Smooth muscle cell (in vitro differentiated cells): ENCODE data around the gene ATG4C. TPM values are rescaled to one million over a fixed set of nuclear protein-coding genes. Genes with fewer than 3 reads are reported as not detected.

Experiments used
- DNase-seq: peaks from one replicate; lab custom pipeline; 2025; ENCODE audit not compliant: unreplicated experiment; lab: John Stamatoyannopoulos, UW
- H2AFZ ChIP-seq: fragments of 200-600 bp; sonication (generic); 2 replicates; pipeline ENCODE4 v1.6.0; 2016; ENCODE audit warnings: antibody characterized with exemption, low read depth, mild to moderate bottlenecking
- H3F3A ChIP-seq: fragments of 200-600 bp; sonication (generic); 2 replicates; pipeline ENCODE4 v1.6.0; 2017; ENCODE audit warnings: antibody characterized with exemption, low read depth
- H3K27ac ChIP-seq: fragments of 200-600 bp; sonication (generic); 2 replicates; pipeline ENCODE4 v1.5.1; 2016; ENCODE audit warnings: low read depth, mild to moderate bottlenecking
- H3K27me3 ChIP-seq: fragments of 200-600 bp; sonication (generic); 2 replicates; pipeline ENCODE4 v1.6.1; 2016; ENCODE audit warnings: low read depth, mild to moderate bottlenecking
- H3K36me3 ChIP-seq: fragments of 200-600 bp; sonication (generic); 2 replicates; pipeline ENCODE4 v1.5.1; 2016; ENCODE audit warnings: low read depth
- H3K4me1 ChIP-seq: fragments of 200-600 bp; sonication (generic); 2 replicates; pipeline ENCODE4 v1.5.1; 2016; ENCODE audit warnings: low read depth
- H3K4me2 ChIP-seq: fragments of 200-600 bp; sonication (generic); 2 replicates; pipeline ENCODE4 v1.6.0; 2016; ENCODE audit warnings: mild to moderate bottlenecking
- H3K4me3 ChIP-seq: fragments of 200-600 bp; sonication (generic); 2 replicates; pipeline ENCODE4 v1.5.1; 2016; ENCODE audit warnings: mild to moderate bottlenecking
- H3K79me2 ChIP-seq: fragments of 200-600 bp; sonication (generic); 2 replicates; pipeline ENCODE4 v1.6.0; 2016; ENCODE audit warnings: low read depth, mild to moderate bottlenecking
- H3K9ac ChIP-seq: fragments of 200-600 bp; sonication (generic); 2 replicates; pipeline ENCODE4 v1.6.0; 2016; ENCODE audit warnings: low read depth
- H3K9me3 ChIP-seq: fragments of 200-600 bp; sonication (generic); replicated peaks from 2 replicates; pipeline ENCODE4 v1.5.1; 2016; ENCODE audit warnings: low read depth
- H4K20me1 ChIP-seq: fragments of 200-600 bp; sonication (generic); 2 replicates; pipeline ENCODE4 v1.6.0; 2016; ENCODE audit warnings: low read depth
- CTCF ChIP-seq: fragments of 200-600 bp; sonication (generic); IDR thresholded peaks from 2 replicates; pipeline ENCODE4 v1.5.1; 2017; ENCODE audit warnings: borderline replicate concordance, mild to moderate bottlenecking, antibody characterized with exemption; ENCODE audit not compliant: insufficient read depth, poor library complexity, severe bottlenecking
- WGBS: methylation state at CpG from one replicate; pipeline ENCODE4 v1.1.7; 2016; ENCODE audit warnings: low lambda C conversion rate; 5-methylcytosine and 5-hydroxymethylcytosine counted together
- polyA plus RNA-seq: library from polyadenylated mRNA; unstranded; fragments of >200 nt; fragmentation: Nextera tagmentation; extraction: Ambion mirVana; gene quantifications from 2 replicates; pipeline ENCODE4 v1.2.1, GENCODE V29; 2016
- total RNA-seq: library from RNA; depleted of rRNA; stranded (reverse); fragments of >200 nt; gene quantifications from 2 replicates; pipeline ENCODE4 v1.2.3, GENCODE V29; 2014

ATG4C gene
- total and polyA plus RNA-seq, 2 experiments from 2014 or later: 11.5 to 13.5 TPM

GRCh38 chr1:62799688-62800087 lies 15.8 kb downstream of the ATG4C start:
- Histone ChIP-seq H3K27ac (no peak overlapping the region), H3K4me2 (no peak overlapping the region), H3K36me3 (no peaks in the 10 kb centered on the region), H3F3A (no peaks in the 10 kb centered on the region), H3K9ac (no peak overlapping the region), H3K4me3 (no peak overlapping the region), H3K4me1 (no peaks in the 10 kb centered on the region), H3K9me3 (no peaks in the 10 kb centered on the region), H3K27me3 (no peaks in the 10 kb centered on the region), H3K79me2 (no peaks in the 10 kb centered on the region), H2AFZ (no peak overlapping the region), H4K20me1 (peaks cover 23% of the 10 kb centered on the region)
- no peak for TF ChIP-seq CTCF
- no peak for DNase-seq
- 91% methylated on average over 2 of the region's 2 CpGs for WGBS

- Histone ChIP-seq H3K9ac (no peak overlapping the region), H3K27ac (no peak overlapping the region), H3K79me2 (no peaks in the 10 kb centered on the region), H3K4me1 (no peaks in the 10 kb centered on the region), H3K27me3 (no peaks in the 10 kb centered on the region), H3K9me3 (no peaks in the 10 kb centered on the region), H3K4me3 (no peak overlapping the region), H2AFZ (no peak overlapping the region), H4K20me1 (peaks cover 18% of the 10 kb centered on the region), H3K36me3 (no peaks in the 10 kb centered on the region), H3F3A (no peaks in the 10 kb centered on the region), H3K4me2 (no peak overlapping the region)
- no peak for DNase-seq
- no peak for TF ChIP-seq CTCF
- WGBS: 92% methylated on average over 3 of the region's 3 CpGs
Observed at GRCh38 chr1:62800281-62800680, 16.3 kb downstream of the ATG4C start.

- 92% methylated on average over 3 of the region's 3 CpGs for whole genome bisulfite sequencing
- H2AFZ ChIP-seq: no peak overlapping the region
- TF ChIP-seq CTCF: no peak
- no peaks in the 10 kb centered on the region for H3K36me3 ChIP-seq
- no peak overlapping the region for H3K4me3 ChIP-seq
- H3F3A ChIP-seq: no peaks in the 10 kb centered on the region
- H4K20me1 ChIP-seq: peaks cover 14% of the 10 kb centered on the region
- no peak overlapping the region for H3K27ac ChIP-seq
- no peaks in the 10 kb centered on the region for H3K79me2 ChIP-seq
- no peak overlapping the region for H3K4me2 ChIP-seq
- no peak overlapping the region for H3K9ac ChIP-seq
- H3K9me3 ChIP-seq: no peaks in the 10 kb centered on the region
- no peaks in the 10 kb centered on the region for H3K27me3 ChIP-seq
- H3K4me1 ChIP-seq: no peaks in the 10 kb centered on the region
- DNase-seq: no peak
Observed at GRCh38 chr1:62800825-62801306, 16.9 kb downstream of the ATG4C start.

GRCh38 chr1:62809788-62810187 lies 25.9 kb downstream of the ATG4C start:
- Histone ChIP-seq H3K27me3 (no peaks in the 10 kb centered on the region), H4K20me1 (no peaks in the 10 kb centered on the region), H3K4me2 (no peak overlapping the region), H3K4me1 (no peaks in the 10 kb centered on the region), H3K27ac (no peak overlapping the region), H3K9ac (no peak overlapping the region), H3K36me3 (no peaks in the 10 kb centered on the region), H3F3A (no peaks in the 10 kb centered on the region), H3K9me3 (no peaks in the 10 kb centered on the region), H3K79me2 (no peaks in the 10 kb centered on the region), H2AFZ (no peak overlapping the region), H3K4me3 (no peak overlapping the region)
- 99% methylated on average over 3 of the region's 3 CpGs for WGBS
- no peak for DNase-seq
- no peak for TF ChIP-seq CTCF
